HAP-1 (cell line): ENCODE measurements around the gene WDR86.

Experiments
- DNase-seq, 2 experiments: peaks; one replicate each; pipeline ENCODE4 v3.0.0-alpha.2; 2016 to 2020; ENCODE audit warnings: low spot score in 2 of 2
- H3K27me3 ChIP-seq: fragments of 250-450 bp; sonication (Bioruptor Pico); 2 replicates; pipeline ENCODE4 v1.5.1; 2020; ENCODE audit warnings: low read depth, mild to moderate bottlenecking, moderate library complexity
- H3K36me3 ChIP-seq: fragments of 250-450 bp; sonication (Bioruptor Pico); replicated peaks from 2 replicates; pipeline ENCODE4 v1.5.1; 2020; ENCODE audit warnings: mild to moderate bottlenecking
- H3K4me1 ChIP-seq: fragments of 250-450 bp; sonication (Bioruptor Pico); 2 replicates; pipeline ENCODE4 v1.5.1; 2020; ENCODE audit warnings: mild to moderate bottlenecking
- H3K4me3 ChIP-seq: fragments of 250-450 bp; sonication (Bioruptor Pico); 2 replicates; pipeline ENCODE4 v1.5.1; 2020; ENCODE audit warnings: mild to moderate bottlenecking, moderate library complexity
- H3K9me3 ChIP-seq: fragments of 250-450 bp; sonication (Bioruptor Pico); 2 replicates; pipeline ENCODE4 v1.5.1; 2020; ENCODE audit warnings: mild to moderate bottlenecking, moderate library complexity
- in situ Hi-C: fragments of 300-500 bp; cut with MboI; formaldehyde crosslinking; loops from 3 replicates; pipeline ENCODE4 v1.14.3; 2020; ENCODE audit warnings: low sequenced_read_pairs, inconsistent platforms, mixed read lengths

Gene WDR86

DNA sequence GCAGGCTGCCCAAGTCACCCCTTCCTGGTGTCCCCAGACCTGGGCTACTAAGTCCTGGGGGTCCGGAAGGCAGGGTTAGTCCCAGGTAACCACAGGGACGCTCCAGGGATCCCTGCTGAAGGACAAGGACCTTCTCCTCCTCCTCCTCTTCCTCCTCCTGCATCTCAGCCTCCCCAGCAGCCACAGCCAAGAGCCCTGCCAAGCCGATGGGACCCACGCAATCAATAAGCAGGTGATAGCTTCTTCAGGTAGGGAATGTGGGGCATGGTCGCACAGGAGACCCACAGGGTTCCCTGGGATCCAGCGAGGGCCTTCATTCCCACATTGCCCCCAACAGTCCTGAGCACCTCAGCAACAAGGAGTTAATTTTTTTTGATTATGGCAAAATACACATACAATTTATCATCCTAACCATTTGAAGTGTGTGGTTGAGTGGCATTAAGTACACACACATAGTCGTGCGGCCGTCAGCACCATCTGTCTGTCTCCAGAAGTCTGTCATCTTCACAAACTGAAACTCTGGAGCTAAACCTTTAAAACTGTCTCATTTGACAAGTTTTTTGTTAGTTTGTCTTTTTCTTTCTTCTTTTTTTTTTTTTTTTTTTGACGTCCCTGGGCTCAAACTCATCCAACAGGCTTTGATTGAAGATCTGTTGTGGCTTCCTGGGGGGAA is 18.0 kb upstream of the WDR86 start:
- Histone ChIP-seq H3K9me3 (no peaks in the 10 kb centered on the region), H3K4me1 (no peaks in the 10 kb centered on the region), H3K27me3 (no peaks in the 10 kb centered on the region; the same call in 1 of the 2 replicates), H3K4me3 (no peak overlapping the region), H3K36me3 (no peaks in the 10 kb centered on the region)
- DNase-seq = no peak
- in situ Hi-C loops = no loop called here

DNA sequence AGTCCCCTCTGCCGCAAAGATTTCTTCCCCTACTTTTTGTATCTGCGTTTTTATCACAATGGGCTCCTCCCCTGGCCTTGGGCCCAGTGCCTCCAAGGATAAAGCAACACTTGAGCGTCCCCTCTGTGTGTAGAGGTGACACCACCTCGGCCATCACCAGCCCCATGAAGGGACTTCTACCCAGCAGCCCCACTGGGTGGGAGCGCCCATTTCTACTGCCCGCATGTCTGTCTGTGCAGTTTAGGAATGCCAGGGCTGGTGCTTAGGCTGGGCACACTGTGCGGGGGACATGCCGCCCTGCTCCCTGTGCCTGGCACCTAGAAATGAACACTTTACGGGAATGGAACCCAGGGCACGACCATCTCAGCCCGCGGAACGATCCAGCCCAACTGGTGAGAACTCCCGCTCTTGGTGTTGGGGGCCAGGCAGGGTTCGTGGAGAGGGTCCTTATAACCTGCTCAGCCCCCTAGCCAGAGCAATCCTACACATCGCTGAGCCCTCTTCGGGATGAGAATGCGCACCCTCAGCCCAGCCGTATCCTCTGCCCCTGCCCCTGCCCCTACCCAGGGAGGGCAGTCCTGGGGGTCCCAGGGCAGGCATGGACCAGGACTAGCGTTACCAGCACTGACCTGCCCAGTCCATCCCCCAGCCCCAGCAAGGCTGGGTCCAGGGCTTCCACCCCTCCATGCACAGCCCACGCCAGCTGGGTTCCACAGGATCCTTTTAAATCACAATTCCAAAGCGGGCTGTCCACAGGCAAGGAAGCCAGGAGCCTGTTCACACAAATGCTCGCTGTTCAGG is 17.3 kb upstream of the WDR86 start:
- no peaks in the 10 kb centered on the region for H3K36me3 ChIP-seq
- H3K4me3 ChIP-seq = no peak overlapping the region
- no peak for DNase-seq
- H3K4me1 ChIP-seq = no peaks in the 10 kb centered on the region
- H3K9me3 ChIP-seq = 0 out of 2 replicates have a peak, but pooled peaks cover 1% of the 10 kb centered on the region
- no peaks in the 10 kb centered on the region; the same call in 1 of the 2 replicates for H3K27me3 ChIP-seq
- in situ Hi-C loops = no loop called here

DNA sequence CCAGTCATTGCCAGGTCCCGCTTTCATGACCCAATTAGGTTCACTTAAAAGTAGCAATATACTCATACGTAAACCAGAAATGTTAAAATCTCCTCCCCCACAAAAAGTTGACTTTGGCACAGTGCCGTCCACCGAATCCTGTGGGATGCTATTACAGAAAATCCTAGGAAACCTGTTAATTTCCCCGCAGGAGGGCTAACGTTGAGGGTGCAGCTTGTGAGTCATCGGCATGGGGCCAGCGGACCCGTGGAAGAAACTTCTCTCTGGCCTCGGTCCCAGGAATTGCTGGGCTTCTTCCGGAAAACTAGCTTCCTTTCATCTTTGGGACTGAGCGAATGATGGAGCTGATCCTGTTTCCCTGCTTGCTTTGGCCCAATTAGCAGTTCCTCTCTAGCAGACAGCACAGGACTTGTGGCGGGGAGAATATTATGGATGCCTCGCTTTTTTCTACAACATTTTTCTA is 16.6 kb upstream of the WDR86 start:
- no peaks in the 10 kb centered on the region for H3K4me1 ChIP-seq
- peaks cover 7% of the 10 kb centered on the region; the same call in 1 of the 2 replicates for H3K9me3 ChIP-seq
- in situ Hi-C loops = no loop called here
- H3K4me3 ChIP-seq = no peak overlapping the region
- DNase-seq = no peak
- no peaks in the 10 kb centered on the region for H3K36me3 ChIP-seq
- no peaks in the 10 kb centered on the region; the same call in 1 of the 2 replicates for H3K27me3 ChIP-seq

DNA sequence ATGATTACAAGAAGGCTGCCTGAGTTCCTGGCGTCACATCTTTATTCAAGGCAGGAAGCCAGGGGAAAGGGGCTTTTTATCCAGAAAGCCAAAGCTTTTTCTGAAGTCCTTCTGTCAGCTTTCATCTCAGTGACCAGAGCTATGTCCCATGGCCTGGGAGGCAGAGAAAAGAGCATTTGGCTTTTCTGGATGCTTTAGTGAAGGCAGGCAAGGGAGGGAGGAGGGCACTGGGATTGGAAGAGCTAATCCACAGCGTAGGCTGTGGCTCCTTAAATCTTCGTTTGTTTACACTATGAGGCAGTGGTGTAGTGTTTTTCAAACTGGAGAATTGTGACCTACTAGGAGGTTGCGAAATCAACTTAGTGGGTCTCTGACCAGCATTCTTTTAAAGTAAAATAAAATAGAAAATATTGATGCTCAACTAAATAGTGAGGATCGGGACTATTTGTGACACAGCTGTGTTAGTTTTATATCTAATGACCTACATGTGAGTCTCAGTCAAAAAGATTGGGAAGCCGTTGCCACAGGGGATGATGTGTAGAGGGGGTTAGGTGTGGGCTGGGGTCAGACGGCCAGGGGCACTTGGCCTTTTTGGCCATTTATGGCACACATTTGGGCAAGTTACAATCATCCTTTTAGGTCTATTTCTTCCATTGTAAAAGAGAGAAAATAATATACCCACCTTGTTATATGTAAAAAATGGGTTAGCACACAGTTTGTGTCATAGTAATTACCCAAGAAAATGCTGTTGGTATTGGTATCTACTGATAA is 16.0 kb upstream of the WDR86 start:
- DNase-seq = no peak
- Histone ChIP-seq H3K36me3 (no peaks in the 10 kb centered on the region), H3K27me3 (no peaks in the 10 kb centered on the region; the same call in 1 of the 2 replicates), H3K4me1 (no peaks in the 10 kb centered on the region), H3K4me3 (no peak overlapping the region), H3K9me3 (peaks cover 7% of the 10 kb centered on the region; the same call in 1 of the 2 replicates)
- in situ Hi-C loops = no loop called here

DNA sequence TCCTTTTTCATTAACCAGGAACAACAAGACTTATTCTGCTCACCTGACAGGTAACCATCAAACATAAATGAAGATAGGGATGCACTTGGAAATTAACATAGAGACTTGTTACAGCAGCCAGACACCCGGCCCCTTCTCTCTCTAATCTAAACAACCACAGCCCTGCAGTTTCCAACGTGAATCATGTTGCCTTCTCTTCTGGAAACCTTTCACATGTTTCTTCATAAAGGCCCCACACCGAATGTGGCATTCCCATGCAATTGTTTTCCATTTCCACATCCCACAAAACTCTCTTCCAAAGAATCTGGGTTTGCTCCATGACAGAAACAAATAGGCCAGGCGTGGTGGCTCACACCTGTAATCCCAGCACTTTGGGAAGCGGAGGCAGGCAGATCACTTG is 15.0 kb upstream of the WDR86 start:
- in situ Hi-C loops = no loop called here
- no peak for DNase-seq

DNA sequence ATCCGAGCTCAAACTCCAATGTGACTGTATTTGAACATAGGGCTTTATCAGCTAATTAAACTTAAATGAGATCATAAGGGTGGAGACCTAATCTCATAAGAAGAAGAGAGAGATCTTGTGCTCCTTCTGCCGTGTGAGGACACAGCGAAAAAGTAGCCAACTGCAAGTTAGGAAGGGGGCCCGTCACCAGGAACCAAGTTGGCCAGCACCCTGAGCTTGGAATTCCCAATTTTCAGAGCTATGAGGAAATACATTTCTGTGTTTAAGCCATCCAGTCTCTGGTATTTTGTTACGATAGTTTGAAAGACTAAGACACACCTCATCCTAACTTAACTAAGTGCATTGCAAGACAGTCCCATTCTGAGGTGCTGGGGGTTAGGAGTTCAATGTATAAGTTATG is 14.1 kb upstream of the WDR86 start:
- no peak for DNase-seq
- no peak overlapping the region for H3K4me3 ChIP-seq
- in situ Hi-C loops = no loop called here
- no peaks in the 10 kb centered on the region for H3K36me3 ChIP-seq
- no peaks in the 10 kb centered on the region; the same call in 1 of the 2 replicates for H3K27me3 ChIP-seq
- no peaks in the 10 kb centered on the region for H3K4me1 ChIP-seq
- peaks cover 7% of the 10 kb centered on the region; the same call in 1 of the 2 replicates for H3K9me3 ChIP-seq

More for the DNA sequence above, 15.0 kb upstream of the WDR86 start:
- Histone ChIP-seq H3K4me3 (no peak overlapping the region), H3K36me3 (no peaks in the 10 kb centered on the region), H3K4me1 (no peaks in the 10 kb centered on the region), H3K9me3 (peaks cover 7% of the 10 kb centered on the region; the same call in 1 of the 2 replicates), H3K27me3 (no peaks in the 10 kb centered on the region; the same call in 1 of the 2 replicates)

DNA sequence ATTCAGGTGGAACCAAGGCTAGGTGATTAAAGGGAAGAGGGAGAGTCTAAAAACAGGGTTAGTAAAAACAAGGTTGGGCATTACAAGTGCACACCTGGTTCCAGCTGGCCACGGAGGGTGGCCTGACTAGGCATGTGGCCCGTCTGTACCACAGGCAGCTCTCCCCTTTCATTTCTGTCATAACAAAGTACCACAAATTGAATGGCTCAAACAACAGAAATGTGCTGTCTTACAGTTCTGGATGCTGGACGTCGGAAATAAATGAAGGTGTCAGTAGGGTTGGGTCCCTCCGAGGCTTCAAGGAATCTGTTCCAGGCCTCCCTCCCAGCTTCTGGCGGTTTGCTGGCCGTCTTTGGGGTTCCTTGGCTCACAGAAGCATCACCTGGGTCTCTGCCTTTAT is 13.4 kb upstream of the WDR86 start:
- Histone ChIP-seq H3K4me1 (no peaks in the 10 kb centered on the region), H3K9me3 (peaks cover 7% of the 10 kb centered on the region; the same call in 1 of the 2 replicates), H3K4me3 (no peak overlapping the region), H3K27me3 (no peaks in the 10 kb centered on the region; the same call in 1 of the 2 replicates), H3K36me3 (no peaks in the 10 kb centered on the region)
- in situ Hi-C loops = no loop called here
- DNase-seq = no peak

DNA sequence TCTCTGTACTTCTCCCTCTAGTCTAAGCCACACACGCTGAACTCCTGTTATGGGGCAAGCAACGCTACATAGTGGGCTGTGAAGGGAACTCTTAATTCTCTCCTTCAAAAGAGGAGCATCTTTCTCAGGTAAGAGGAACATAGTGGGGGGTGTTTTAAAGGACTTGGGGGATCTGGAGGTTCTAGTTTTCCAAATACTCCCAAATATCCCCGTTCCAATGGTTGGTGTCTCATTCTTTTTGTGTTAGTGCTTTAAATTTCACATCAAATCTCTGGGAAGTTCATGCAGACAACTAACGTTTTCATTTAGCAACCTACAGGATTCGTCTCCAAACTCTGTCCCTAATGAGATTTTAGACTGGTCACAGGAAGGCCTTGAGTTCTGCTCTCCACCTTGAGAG is 12.4 kb upstream of the WDR86 start:
- Histone ChIP-seq H3K27me3 (no peaks in the 10 kb centered on the region; the same call in 1 of the 2 replicates), H3K4me3 (no peak overlapping the region), H3K36me3 (no peaks in the 10 kb centered on the region), H3K4me1 (no peaks in the 10 kb centered on the region), H3K9me3 (peaks cover 7% of the 10 kb centered on the region; the same call in 1 of the 2 replicates)
- in situ Hi-C loops = no loop called here
- DNase-seq = no peak

DNA sequence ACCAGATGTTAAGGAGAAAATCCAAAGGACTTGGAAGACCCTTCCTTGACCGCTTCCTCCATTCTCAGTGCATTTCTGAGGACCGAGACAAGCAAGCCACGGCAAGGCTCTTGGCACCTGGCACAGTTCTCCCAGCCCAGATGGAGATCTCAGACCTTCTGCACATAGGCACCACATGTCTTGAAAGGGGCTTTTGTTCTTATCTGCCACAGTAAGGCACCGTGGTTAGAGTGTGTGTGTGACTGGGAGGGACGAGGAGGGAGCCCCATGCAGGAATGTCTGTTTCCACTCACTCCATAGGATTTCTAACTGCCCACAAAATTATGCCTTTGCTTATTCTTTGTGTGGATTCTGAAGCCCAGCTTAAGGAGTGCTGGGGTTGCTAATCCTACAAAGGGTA is 10.3 kb upstream of the WDR86 start:
- no peaks in the 10 kb centered on the region for H3K27me3 ChIP-seq
- H3K36me3 ChIP-seq = no peaks in the 10 kb centered on the region
- H3K9me3 ChIP-seq = peaks cover 7% of the 10 kb centered on the region; the same call in 1 of the 2 replicates
- H3K4me3 ChIP-seq = no peak overlapping the region
- H3K4me1 ChIP-seq = no peaks in the 10 kb centered on the region
- DNase-seq = no peak
- in situ Hi-C loops = no loop called here

DNA sequence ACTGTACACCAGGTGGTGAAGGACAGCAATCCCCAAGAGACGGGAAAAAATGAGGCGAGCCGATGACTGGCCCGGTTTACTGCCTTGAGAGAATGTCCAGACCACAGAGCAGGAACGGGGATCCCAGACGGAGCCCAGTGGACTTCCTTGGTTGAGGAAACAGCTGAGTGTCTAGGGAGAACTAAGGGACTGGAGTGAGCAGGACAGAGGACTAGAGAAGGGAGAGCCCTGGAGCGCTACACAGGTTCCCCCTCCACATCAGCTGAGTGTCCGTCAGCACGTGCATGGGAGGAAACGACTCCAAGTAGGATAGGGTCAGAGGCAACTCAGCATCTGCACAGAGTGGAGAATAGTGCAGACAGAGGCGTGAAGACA is 7.1 kb upstream of the WDR86 start:
- no peak overlapping the region for H3K4me3 ChIP-seq
- DNase-seq = no peak
- H3K27me3 ChIP-seq = peaks cover 9% of the 10 kb centered on the region; the same call in 1 of the 2 replicates
- in situ Hi-C loops = no loop called here
- H3K36me3 ChIP-seq = no peaks in the 10 kb centered on the region
- no peaks in the 10 kb centered on the region for H3K4me1 ChIP-seq
- peaks cover 4% of the 10 kb centered on the region; the same call in 1 of the 2 replicates for H3K9me3 ChIP-seq

DNA sequence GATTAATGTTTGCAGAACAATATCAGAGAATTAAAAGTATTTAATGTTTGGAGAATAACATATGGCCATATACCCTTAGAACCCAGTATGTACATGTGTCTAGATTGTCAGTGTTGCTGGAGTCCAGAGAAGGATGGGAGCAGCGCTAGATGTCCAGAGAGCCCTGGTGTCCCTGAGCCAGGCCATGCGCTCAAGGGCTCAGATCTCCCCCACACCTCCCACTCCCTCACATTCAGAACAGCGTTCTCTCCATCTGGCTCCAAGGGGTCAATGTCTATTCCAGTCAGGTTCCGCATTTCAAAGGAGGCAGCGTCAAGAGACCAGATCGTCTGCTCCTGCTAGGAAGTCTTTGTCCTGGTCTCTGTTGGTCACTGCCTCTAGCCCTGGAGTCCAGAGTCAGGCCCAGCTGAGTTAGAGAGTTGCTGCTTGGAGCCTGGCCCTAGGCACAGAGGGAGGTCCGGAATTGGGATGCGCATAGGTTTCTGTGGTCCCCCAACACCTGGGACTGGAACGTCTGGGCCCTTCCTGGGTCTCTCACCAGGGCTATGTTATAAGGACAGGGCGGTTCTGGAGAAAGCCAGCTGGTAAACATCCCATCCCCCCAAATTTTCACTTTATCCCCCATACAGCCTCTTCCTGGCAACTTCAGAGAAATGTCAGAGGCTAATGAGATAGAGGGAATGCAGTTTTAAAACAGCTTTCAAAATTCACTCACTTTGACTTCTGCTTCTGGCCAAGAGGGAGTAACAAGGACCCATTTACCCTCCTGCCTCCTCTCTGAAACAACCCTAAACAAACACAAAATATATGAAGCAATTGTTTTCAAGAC is 6.5 kb upstream of the WDR86 start:
- Histone ChIP-seq H3K4me1 (no peaks in the 10 kb centered on the region), H3K36me3 (no peaks in the 10 kb centered on the region), H3K27me3 (peaks cover 9% of the 10 kb centered on the region; the same call in 1 of the 2 replicates), H3K4me3 (no peak overlapping the region), H3K9me3 (no peaks in the 10 kb centered on the region)
- DNase-seq = no peak
- in situ Hi-C loops = no loop called here

DNA sequence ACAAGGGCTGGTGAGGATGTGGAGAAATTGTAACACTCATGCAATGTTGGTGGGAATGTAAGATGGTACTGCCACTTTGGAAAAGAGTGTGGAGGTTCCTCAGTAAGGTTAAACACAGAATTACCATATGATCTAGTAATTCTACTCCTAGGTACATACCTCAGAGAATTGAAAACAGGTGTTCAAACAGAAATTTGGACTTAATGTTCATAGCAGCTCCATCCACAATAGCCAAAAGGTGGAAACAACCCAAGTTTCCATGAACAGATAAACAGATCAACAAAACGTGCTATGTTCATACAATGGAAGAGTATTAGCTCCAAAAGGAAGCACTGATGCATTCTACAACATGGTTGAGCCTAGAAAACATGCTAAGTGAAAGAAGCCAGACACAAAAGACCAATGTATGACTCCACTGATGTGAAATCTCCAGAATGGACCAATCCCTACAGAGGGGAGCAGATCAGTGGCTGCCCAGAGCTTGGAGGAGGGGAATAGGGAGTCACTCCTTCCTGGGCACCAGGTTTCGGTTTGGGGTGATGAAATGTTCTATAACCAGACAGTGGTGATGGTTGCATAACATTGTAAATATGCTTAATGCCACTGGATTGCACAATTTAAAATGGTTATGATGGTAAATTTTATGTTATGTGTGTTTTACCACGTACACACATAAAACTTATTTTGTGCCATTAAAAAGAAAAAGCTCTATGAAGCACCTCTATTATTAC is 5.7 kb upstream of the WDR86 start:
- in situ Hi-C loops = no loop called here
- no peak overlapping the region for H3K4me3 ChIP-seq
- no peaks in the 10 kb centered on the region for H3K9me3 ChIP-seq
- H3K27me3 ChIP-seq = peaks cover 12% of the 10 kb centered on the region; the same call in 1 of the 2 replicates
- no peak for DNase-seq
- no peaks in the 10 kb centered on the region for H3K36me3 ChIP-seq
- no peaks in the 10 kb centered on the region for H3K4me1 ChIP-seq
